Measurements from ENCODE around the gene SLC24A4. TPM values are rescaled to one million over a fixed set of nuclear protein-coding genes. Genes with fewer than 3 reads are reported as not detected.

Gene SLC24A4
- total RNA-seq, 1 experiment from 2014 or later = not detected

GRCh38 chr14:92466059-92466458, 143.1 kb downstream of the SLC24A4 start:
- no TSS peak for BruUV-seq (replicated peaks)
- TF ChIP-seq EZH2 (IDR thresholded peaks at IDR 0.05; ENCODE audit: low read length, unreplicated experiment) (no peak), EZH2phosphoT487 (IDR thresholded peaks at IDR 0.05; ENCODE audit: borderline replicate concordance, low read length) (no peak)
- TF ChIP-seq, protein P1, sequence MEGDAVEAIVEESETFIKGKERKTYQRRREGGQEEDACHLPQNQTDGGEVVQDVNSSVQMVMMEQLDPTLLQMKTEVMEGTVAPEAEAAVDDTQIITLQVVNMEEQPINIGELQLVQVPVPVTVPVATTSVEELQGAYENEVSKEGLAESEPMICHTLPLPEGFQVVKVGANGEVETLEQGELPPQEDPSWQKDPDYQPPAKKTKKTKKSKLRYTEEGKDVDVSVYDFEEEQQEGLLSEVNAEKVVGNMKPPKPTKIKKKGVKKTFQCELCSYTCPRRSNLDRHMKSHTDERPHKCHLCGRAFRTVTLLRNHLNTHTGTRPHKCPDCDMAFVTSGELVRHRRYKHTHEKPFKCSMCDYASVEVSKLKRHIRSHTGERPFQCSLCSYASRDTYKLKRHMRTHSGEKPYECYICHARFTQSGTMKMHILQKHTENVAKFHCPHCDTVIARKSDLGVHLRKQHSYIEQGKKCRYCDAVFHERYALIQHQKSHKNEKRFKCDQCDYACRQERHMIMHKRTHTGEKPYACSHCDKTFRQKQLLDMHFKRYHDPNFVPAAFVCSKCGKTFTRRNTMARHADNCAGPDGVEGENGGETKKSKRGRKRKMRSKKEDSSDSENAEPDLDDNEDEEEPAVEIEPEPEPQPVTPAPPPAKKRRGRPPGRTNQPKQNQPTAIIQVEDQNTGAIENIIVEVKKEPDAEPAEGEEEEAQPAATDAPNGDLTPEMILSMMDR (conservative IDR thresholded peaks at IDR 0.05; ENCODE audit: low read depth, low read length) = no peak
- CTCF ChIA-PET = no interaction called here

DNA sequence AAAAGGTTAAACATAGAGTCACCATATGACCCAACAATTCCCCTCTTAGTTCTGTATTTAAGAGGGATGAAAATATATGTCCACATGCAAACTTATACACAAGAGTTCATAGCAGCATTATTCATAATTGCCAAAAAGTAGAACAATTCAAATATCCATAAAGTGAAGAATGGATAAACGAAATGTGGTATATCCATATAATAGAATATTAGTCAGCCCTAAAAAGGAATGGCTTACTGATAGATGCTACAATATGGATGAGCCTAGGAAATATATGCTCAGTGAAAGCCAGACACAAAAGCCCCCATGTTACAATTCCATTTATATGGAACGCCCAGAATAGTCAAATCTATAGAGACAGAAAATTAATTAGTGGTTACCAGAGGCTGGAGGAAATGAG, 146.6 kb downstream of the SLC24A4 start:
- H3F3A ChIP-seq (ENCODE audit: low read length, unreplicated experiment) = no peaks in the 10 kb centered on the region
- TF ChIP-seq EZH2phosphoT487 (IDR thresholded peaks at IDR 0.05; ENCODE audit: borderline replicate concordance, low read length) = no peak
- TF ChIP-seq, protein P1 (conservative IDR thresholded peaks at IDR 0.05; ENCODE audit: low read depth, low read length) = no peak
- TF ChIP-seq EZH2 (IDR thresholded peaks at IDR 0.05; ENCODE audit: low read length, unreplicated experiment) = no peak
- H3K4me3 ChIP-seq (ENCODE audit: low read length) = no peak overlapping the region
- H3K4me2 ChIP-seq (ENCODE audit: low read length) = no peak overlapping the region
- no peak for ATAC-seq
- POLR2A ChIA-PET (ENCODE audit: unreplicated experiment) = no interaction called here
- H3K27ac ChIP-seq (ENCODE audit: low read length) = no peak overlapping the region
- no peak overlapping the region for H2AFZ ChIP-seq (ENCODE audit: low read length)
- intact Hi-C loops (cut with micrococcal nuclease) = no loop called here
- DNase-seq = no peak
- no peaks in the 10 kb centered on the region for H3K36me3 ChIP-seq (ENCODE audit: low read depth, low read length)
- no peaks in the 10 kb centered on the region for H3K79me2 ChIP-seq (ENCODE audit: low read length)
- H3K4me1 ChIP-seq (ENCODE audit: insufficient read depth, low read length) = peaks cover 25% of the 10 kb centered on the region
- no peaks in the 10 kb centered on the region for H3K9me3 ChIP-seq (ENCODE audit: low read length)
- CTCF ChIA-PET = no interaction called here
- H3K9ac ChIP-seq (ENCODE audit: low read length) = no peak overlapping the region
- H4K20me1 ChIP-seq (ENCODE audit: low read length) = no peaks in the 10 kb centered on the region
- H3K9me2 ChIP-seq (replicated peaks; ENCODE audit: low read length) = no peaks in the 10 kb centered on the region
- no TSS peak for BruUV-seq (replicated peaks)
- no peaks in the 10 kb centered on the region for H3K27me3 ChIP-seq (ENCODE audit: low read length)

More at GRCh38 chr14:92466059-92466458, 143.1 kb downstream of the SLC24A4 start:
- Histone ChIP-seq H2AFZ (ENCODE audit: low read length) (no peak overlapping the region), H3F3A (ENCODE audit: low read length, unreplicated experiment) (no peaks in the 10 kb centered on the region), H3K9me2 (replicated peaks; ENCODE audit: low read length) (no peaks in the 10 kb centered on the region), H4K20me1 (ENCODE audit: low read length) (no peaks in the 10 kb centered on the region), H3K4me2 (ENCODE audit: low read length) (no peak overlapping the region), H3K79me2 (ENCODE audit: low read length) (no peaks in the 10 kb centered on the region), H3K9me3 (ENCODE audit: low read length) (no peaks in the 10 kb centered on the region), H3K9ac (ENCODE audit: low read length) (no peak overlapping the region), H3K4me1 (ENCODE audit: insufficient read depth, low read length) (peaks cover 15% of the 10 kb centered on the region), H3K27ac (ENCODE audit: low read length) (no peak overlapping the region), H3K4me3 (ENCODE audit: low read length) (no peak overlapping the region), H3K36me3 (ENCODE audit: low read depth, low read length) (no peaks in the 10 kb centered on the region), H3K27me3 (ENCODE audit: low read length) (no peaks in the 10 kb centered on the region)
- no peak for DNase-seq
- ATAC-seq = no peak
- POLR2A ChIA-PET (ENCODE audit: unreplicated experiment) = no interaction called here
- intact Hi-C loops (cut with micrococcal nuclease) = no loop called here

DNA sequence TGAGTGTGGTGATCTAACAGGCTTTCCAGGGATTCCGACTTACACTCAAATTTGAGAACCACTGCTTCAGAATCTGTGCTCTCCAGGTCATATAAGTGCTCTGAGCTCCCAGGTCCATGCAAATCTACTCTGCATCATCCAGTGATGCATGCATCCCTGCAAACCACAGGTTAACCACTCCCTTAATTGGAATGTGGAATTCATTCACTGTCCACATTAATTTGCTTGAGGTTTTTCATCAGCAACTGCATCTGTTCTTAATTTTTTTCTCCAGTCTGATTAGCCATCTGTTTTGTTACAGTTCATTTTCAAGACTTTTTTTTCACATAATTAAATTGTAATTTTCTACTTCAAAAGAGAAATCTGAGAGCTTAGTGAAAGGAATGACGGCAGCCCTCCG, 147.2 kb downstream of the SLC24A4 start:
- H3K4me1 ChIP-seq (ENCODE audit: insufficient read depth, low read length) = peaks cover 25% of the 10 kb centered on the region
- ATAC-seq (peak; percentile 72), DNase-seq (peak; percentile 79)
- H3K79me2 ChIP-seq (ENCODE audit: low read length) = no peaks in the 10 kb centered on the region
- no peaks in the 10 kb centered on the region for H3K27me3 ChIP-seq (ENCODE audit: low read length)
- no peak overlapping the region for H3K9ac ChIP-seq (ENCODE audit: low read length)
- H3K4me3 ChIP-seq (ENCODE audit: low read length) = no peak overlapping the region
- no peaks in the 10 kb centered on the region for H3K36me3 ChIP-seq (ENCODE audit: low read depth, low read length)
- no peaks in the 10 kb centered on the region for H4K20me1 ChIP-seq (ENCODE audit: low read length)
- H3K9me3 ChIP-seq (ENCODE audit: low read length) = no peaks in the 10 kb centered on the region
- intact Hi-C loops (cut with micrococcal nuclease) = no loop called here
- ChIA-PET POLR2A (ENCODE audit: unreplicated experiment) (interaction anchor here (0.7 kb wide), 1 partner anchor 132 kb away, joined by 3 read pairs; no protein-coding TSS in a partner anchor), CTCF (no interaction called here)
- H3F3A ChIP-seq (ENCODE audit: low read length, unreplicated experiment) = no peaks in the 10 kb centered on the region
- no peak overlapping the region for H2AFZ ChIP-seq (ENCODE audit: low read length)
- H3K27ac ChIP-seq (ENCODE audit: low read length) = no peak overlapping the region
- TF ChIP-seq EZH2phosphoT487 (IDR thresholded peaks at IDR 0.05; ENCODE audit: borderline replicate concordance, low read length) = no peak
- no TSS peak for BruUV-seq (replicated peaks)
- no peaks in the 10 kb centered on the region for H3K9me2 ChIP-seq (replicated peaks; ENCODE audit: low read length)
- peak overlapping the region; percentile 18; the same call in 1 of the 2 replicates for H3K4me2 ChIP-seq (ENCODE audit: low read length)
